ENCODE data around the gene TUFT1. TPM values are rescaled to one million over a fixed set of nuclear protein-coding genes. Genes with fewer than 3 reads are reported as not detected.
A peak's percentile ranks its signal among the peaks of the same experiment; 100 is the strongest.

TUFT1 gene
- total and polyA plus RNA-seq, 2 of the 4 experiments (the other 2 are of a cell fraction): 21.2 to 30.3 TPM

- no CpG with 5 or more reads among the region's 2 CpGs for WGBS, 2 experiments (ENCODE audit: extremely low coverage in 2 of 2, insufficient read length in 1 of 2)
- no peaks in the 10 kb centered on the region for H3K9me3 ChIP-seq (ENCODE audit: control insufficient read depth, insufficient read depth, low read length)
- H3K27ac ChIP-seq (ENCODE audit: insufficient read depth, low read length): peak overlapping the region; percentile 35; the same call in 1 of the 2 replicates
- intact Hi-C loops (cut with micrococcal nuclease) (loop anchor here (10.0 kb wide), 2 partner anchors 224 to 286 kb away; partner anchors contain the start of genes C2CD4D, PI4KB and RORC), dilution Hi-C loops (cut with HindIII; ENCODE audit: low sequenced_read_pairs, unreplicated experiment) (no loop called here), in situ Hi-C loops (cut with MboI; ENCODE audit: low sequenced_read_pairs) (loop anchor here (10.0 kb wide), 1 partner anchor 446 kb away; the partner anchor contains the start of gene S100A10)
- H3K4ac ChIP-seq (ENCODE audit: low read depth, low read length): peak overlapping the region; percentile 30
- no peak overlapping the region; the same call in 1 of the 2 replicates for H4K91ac ChIP-seq (ENCODE audit: insufficient read depth, low read depth, low read length)
- H3K27me3 ChIP-seq (ENCODE audit: control insufficient read depth, insufficient read depth, low read length): no peaks in the 10 kb centered on the region
- H4K20me1 ChIP-seq (ENCODE audit: insufficient read depth, low read length): peaks cover 29% of the 10 kb centered on the region
- peak overlapping the region; percentile 35; the same call in 1 of the 2 replicates for H2AK5ac ChIP-seq (ENCODE audit: low read depth, low read length)
- H2AK9ac ChIP-seq (replicated peaks; ENCODE audit: low read depth, low read length, poor library complexity): no peak overlapping the region
- no peak overlapping the region for H3K9ac ChIP-seq (ENCODE audit: low read depth, low read length)
- H3K79me1 ChIP-seq (ENCODE audit: low read depth in 1 of 2, low read length in 2 of 2): peaks cover 24 to 70% of the 10 kb centered on the region in 2 experiments
- peak overlapping the region; percentile 52; the same call in 1 of the 2 replicates for H2BK120ac ChIP-seq (ENCODE audit: low read depth, low read length)
- ChIA-PET CTCF (interaction anchor here (0.8 kb wide), 1 partner anchor 15 kb away, joined by 3 read pairs; no protein-coding TSS in a partner anchor), POLR2A (ENCODE audit: unreplicated experiment) (no interaction called here)
- DNase-seq (no peak), ATAC-seq (ENCODE audit: low read depth) (peak; percentile 25)
- H4K5ac ChIP-seq (ENCODE audit: low read depth, low read length): no peak overlapping the region
- H3K4me2 ChIP-seq (ENCODE audit: low read depth, low read length): peak overlapping the region; percentile 54
- H3K9me1 ChIP-seq (ENCODE audit: insufficient read depth, low read length): peaks cover 32% of the 10 kb centered on the region
- 0 out of 2 replicates have a peak overlapping the region, but pooled peaks have one; percentile 0 for H3K14ac ChIP-seq (replicated peaks; ENCODE audit: low read depth, low read length)
- H3K36me3 ChIP-seq (ENCODE audit: control insufficient read depth, insufficient read depth, low read length): no peaks in the 10 kb centered on the region; the same call in 1 of the 2 replicates
- H3K4me3 ChIP-seq (ENCODE audit: insufficient read depth, low read depth, low read length): no peak overlapping the region
- peak overlapping the region; percentile 39; the same call in 1 of the 2 replicates for H3K23ac ChIP-seq (ENCODE audit: low read depth, low read length)
- peak overlapping the region; percentile 27; the same call in 1 of the 3 replicates for H2BK15ac ChIP-seq (ENCODE audit: low read depth, low read length)
- peak overlapping the region; percentile 15; the same call in 1 of the 2 replicates for H3K18ac ChIP-seq (ENCODE audit: low read depth, low read length)
- H4K8ac ChIP-seq (ENCODE audit: low read depth in 2 of 2, low read length in 2 of 2): peak overlapping the region in 1 of 2 experiments; percentile 23; a peak in 1 of 4 replicates
- no peak overlapping the region for H2AFZ ChIP-seq (replicated peaks; ENCODE audit: low read length, poor library complexity)
- H3K56ac ChIP-seq (ENCODE audit: extremely low read depth, insufficient read depth, low read length): peak overlapping the region; percentile 3; the same call in 1 of the 2 replicates
- H3K4me1 ChIP-seq (ENCODE audit: control insufficient read depth, insufficient read depth, low read length): peaks cover 21% of the 10 kb centered on the region
- no TSS peak for BruUV-seq (replicated peaks)
- H2BK20ac ChIP-seq (ENCODE audit: low read depth, low read length): no peak overlapping the region; the same call in 1 of the 2 replicates
- no peak for TF ChIP-seq RCOR1 (IDR thresholded peaks at IDR 0.05; ENCODE audit: insufficient replicate concordance, low read length)
- TF ChIP-seq FOS (IDR thresholded peaks at IDR 0.05; ENCODE audit: low read depth, low read length): no peak
- TF ChIP-seq RAD21 (IDR thresholded peaks at IDR 0.05; ENCODE audit: low read length): no peak
- no peak for TF ChIP-seq BHLHE40 (IDR thresholded peaks at IDR 0.05; ENCODE audit: low read depth, low read length)
- no peak for TF ChIP-seq SMC3 (IDR thresholded peaks at IDR 0.05; ENCODE audit: low read depth, low read length)
- no peak for TF ChIP-seq POLR2A (IDR thresholded peaks at IDR 0.05; ENCODE audit: low read depth, low read length)
- TF ChIP-seq, protein P1, sequence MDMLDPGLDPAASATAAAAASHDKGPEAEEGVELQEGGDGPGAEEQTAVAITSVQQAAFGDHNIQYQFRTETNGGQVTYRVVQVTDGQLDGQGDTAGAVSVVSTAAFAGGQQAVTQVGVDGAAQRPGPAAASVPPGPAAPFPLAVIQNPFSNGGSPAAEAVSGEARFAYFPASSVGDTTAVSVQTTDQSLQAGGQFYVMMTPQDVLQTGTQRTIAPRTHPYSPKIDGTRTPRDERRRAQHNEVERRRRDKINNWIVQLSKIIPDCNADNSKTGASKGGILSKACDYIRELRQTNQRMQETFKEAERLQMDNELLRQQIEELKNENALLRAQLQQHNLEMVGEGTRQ (IDR thresholded peaks at IDR 0.05; ENCODE audit: low read depth, low read length): no peak
- no peak for TF ChIP-seq CHD1 (IDR thresholded peaks at IDR 0.05; ENCODE audit: low read depth, low read length)
- TF ChIP-seq, protein P2, sequence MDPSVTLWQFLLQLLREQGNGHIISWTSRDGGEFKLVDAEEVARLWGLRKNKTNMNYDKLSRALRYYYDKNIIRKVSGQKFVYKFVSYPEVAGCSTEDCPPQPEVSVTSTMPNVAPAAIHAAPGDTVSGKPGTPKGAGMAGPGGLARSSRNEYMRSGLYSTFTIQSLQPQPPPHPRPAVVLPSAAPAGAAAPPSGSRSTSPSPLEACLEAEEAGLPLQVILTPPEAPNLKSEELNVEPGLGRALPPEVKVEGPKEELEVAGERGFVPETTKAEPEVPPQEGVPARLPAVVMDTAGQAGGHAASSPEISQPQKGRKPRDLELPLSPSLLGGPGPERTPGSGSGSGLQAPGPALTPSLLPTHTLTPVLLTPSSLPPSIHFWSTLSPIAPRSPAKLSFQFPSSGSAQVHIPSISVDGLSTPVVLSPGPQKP (IDR thresholded peaks at IDR 0.05; ENCODE audit: borderline replicate concordance, low read depth, low read length): no peak
- no peak for TF ChIP-seq MXI1 (IDR thresholded peaks at IDR 0.05; ENCODE audit: borderline replicate concordance, low read depth, low read length)
- TF ChIP-seq MAFK (IDR thresholded peaks at IDR 0.05; ENCODE audit: low read depth, low read length): no peak
- TF ChIP-seq NFE2L2 (IDR thresholded peaks at IDR 0.05; ENCODE audit: low read depth, low read length): no peak
- no peak for TF ChIP-seq RFX5 (IDR thresholded peaks at IDR 0.05; ENCODE audit: low read depth, low read length)
- no peak for TF ChIP-seq MAZ (IDR thresholded peaks at IDR 0.05; ENCODE audit: borderline replicate concordance, low read depth, low read length)
- H2BK5ac ChIP-seq (ENCODE audit: low read depth, low read length, poor library complexity, severe bottlenecking): no peak overlapping the region
Measured at GRCh38 chr1:151549199-151549598, 9.1 kb downstream of the TUFT1 start.
